ENCODE results near the gene CHL1. TPM values are rescaled to one million over a fixed set of nuclear protein-coding genes. Genes with fewer than 3 reads are reported as not detected.
A peak's percentile ranks its signal among the peaks of the same experiment; 100 is the strongest.

The CHL1 gene
- not detected for total RNA-seq

DNA sequence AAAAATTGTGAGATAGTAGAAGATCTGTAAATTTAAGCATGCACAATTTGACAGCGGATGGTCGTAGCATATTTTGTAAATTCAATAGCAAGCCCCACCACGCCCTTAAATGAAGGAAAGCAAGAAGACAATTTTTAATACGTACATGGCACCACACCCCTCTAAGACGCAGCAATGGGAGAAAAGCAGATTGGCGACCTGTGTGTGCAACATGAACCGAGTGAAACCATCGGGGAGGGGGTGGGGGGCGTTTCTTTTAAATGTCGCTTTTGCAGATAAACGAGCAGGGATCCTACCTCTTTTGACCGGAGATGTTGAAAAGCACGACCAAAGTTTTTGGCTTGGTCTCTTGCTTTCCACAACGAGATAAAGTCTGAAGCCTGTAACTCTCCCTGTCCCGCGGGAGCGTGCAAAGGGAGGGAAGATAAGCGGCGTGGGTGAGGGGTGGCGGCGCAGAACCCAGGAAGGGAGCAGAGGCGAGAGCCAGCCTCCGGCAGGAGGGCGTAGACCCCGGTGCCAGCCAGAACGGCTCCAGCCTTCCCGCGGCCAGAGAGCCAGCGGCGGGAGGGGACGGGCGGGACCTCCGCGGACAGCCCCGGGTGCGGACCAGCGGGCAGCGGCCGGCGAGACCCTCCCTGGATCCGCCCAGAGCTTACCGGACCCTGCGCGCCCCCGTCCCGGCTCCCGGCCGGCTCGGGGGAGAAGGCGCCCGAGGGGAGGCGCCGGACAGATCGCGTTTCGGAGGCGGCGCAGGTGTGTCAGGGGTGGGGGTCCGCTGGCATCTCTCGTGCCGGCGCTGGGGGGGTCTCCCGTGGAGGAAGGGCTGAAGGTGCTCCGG is at the start of gene CHL1:
TSS of gene CHL1 (plus strand) at position 453 of the 838 bp plus-strand sequence. CDS start 123,014 bp downstream, outside the sequence.
- peak within 1 kb of the TSS; percentile 65 for H3K27ac Mint-ChIP-seq
- H3K36me3 Mint-ChIP-seq, result peaks cover 3% of the 10 kb centered on the region
- peaks cover 3% of the 10 kb centered on the region for H3K4me1 Mint-ChIP-seq
- no peak for ATAC-seq
- peaks cover 9% of the 10 kb centered on the region for H3K27me3 Mint-ChIP-seq
- DNase-seq, result no peak
- peaks cover 2% of the 10 kb centered on the region for H3K9me3 Mint-ChIP-seq (ENCODE audit: low read depth)
- peak within 1 kb of the TSS; percentile 19 for H3K4me3 Mint-ChIP-seq
- CTCF ChIA-PET, result no interaction called here

DNA sequence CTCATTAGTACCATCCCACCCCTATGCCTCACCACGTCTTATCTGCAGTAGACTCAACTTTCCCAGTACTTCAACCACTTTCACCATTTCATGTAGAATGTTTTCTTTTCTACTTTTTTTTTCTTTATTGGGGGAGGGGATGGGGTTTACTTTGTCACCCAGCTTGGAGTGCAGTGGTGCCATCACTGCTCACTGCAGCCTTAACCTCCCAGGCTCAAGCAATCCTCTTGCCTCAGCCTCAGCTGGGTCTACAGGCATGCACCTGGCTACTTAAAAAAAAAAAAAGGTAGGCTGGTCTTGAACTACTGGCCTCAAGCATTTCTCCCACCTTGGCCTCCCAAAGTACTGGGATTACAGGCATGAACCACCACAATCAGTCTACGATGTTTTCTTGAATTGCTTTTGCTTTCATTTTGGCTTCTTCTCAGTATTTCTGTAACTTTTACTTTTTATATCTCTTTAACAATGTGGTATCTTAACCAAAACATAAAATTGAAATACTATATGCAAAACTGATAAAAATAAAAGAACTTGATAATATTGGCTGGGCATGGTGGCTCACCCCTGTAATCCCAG is 44.9 kb upstream of the CHL1 start:
- H3K4me1 Mint-ChIP-seq, result no peaks in the 10 kb centered on the region
- H3K4me3 Mint-ChIP-seq, result no peak overlapping the region
- CTCF ChIA-PET, result no interaction called here

DNA sequence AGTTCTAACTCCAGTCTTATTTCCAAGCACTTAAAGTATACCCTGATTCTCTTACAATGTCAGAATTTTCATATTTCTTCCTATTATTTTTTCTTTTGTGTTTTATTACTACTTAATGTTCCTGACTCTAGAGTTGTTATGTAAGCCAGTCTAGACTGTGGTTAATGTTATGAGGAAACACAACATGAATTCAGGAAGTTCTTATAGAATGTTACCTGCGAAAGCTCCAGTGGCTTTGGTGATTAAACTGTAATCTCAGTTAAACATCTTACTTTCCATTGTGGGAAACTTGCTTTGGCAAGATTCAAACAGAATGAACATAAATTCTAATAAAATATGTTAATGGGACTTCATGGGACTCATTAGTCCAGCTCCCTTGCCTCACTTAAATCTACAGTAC is 36.6 kb upstream of the CHL1 start:
- Mint-ChIP-seq H3K27me3 (no peaks in the 10 kb centered on the region), H3K27ac (no peak overlapping the region), H3K4me1 (no peaks in the 10 kb centered on the region), H3K9me3 (ENCODE audit: low read depth) (peaks cover 2% of the 10 kb centered on the region), H3K4me3 (no peak overlapping the region), H3K36me3 (no peaks in the 10 kb centered on the region)
- CTCF ChIA-PET, result no interaction called here
- ATAC-seq (no peak), DNase-seq (no peak)

More for the DNA sequence above, 44.9 kb upstream of the CHL1 start:
- Mint-ChIP-seq H3K27ac (no peak overlapping the region), H3K27me3 (no peaks in the 10 kb centered on the region), H3K36me3 (no peaks in the 10 kb centered on the region), H3K9me3 (ENCODE audit: low read depth) (no peaks in the 10 kb centered on the region)
- no peak for ATAC-seq
- DNase-seq, result no peak

DNA sequence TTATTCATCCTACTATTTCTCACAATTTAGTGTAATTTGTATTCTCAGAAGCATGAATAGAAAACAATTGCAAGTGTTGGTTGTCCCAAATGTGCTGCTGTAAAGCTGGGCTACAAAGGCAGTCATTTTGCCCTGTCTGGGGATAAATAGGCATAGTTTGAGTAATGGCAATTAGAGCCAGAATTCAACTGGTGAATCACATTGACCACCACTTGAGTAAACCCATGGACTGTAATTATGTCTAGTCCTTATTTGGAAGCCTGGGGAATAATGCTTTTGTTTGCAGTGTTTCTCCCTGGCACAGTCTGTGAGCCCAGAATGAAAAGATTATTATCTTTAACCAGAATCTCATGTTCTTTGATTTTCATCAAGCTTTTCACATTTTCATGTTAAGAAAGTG is 30.5 kb upstream of the CHL1 start:
- H3K4me1 Mint-ChIP-seq, result no peaks in the 10 kb centered on the region
- CTCF ChIA-PET, result no interaction called here
- peaks cover 2% of the 10 kb centered on the region for H3K9me3 Mint-ChIP-seq (ENCODE audit: low read depth)
- no peak overlapping the region for H3K27ac Mint-ChIP-seq
- H3K4me3 Mint-ChIP-seq, result no peak overlapping the region
- no peak for ATAC-seq
- H3K36me3 Mint-ChIP-seq, result no peaks in the 10 kb centered on the region
- no peaks in the 10 kb centered on the region for H3K27me3 Mint-ChIP-seq
- DNase-seq, result no peak

- H3K9me3 Mint-ChIP-seq (ENCODE audit: low read depth), result peaks cover 2% of the 10 kb centered on the region
- H3K4me3 Mint-ChIP-seq, result no peak overlapping the region
- CTCF ChIA-PET, result no interaction called here
- ATAC-seq, result no peak
- no peak for DNase-seq
- H3K27ac Mint-ChIP-seq, result no peak overlapping the region
- no peaks in the 10 kb centered on the region for H3K36me3 Mint-ChIP-seq
- no peaks in the 10 kb centered on the region for H3K4me1 Mint-ChIP-seq
- H3K27me3 Mint-ChIP-seq, result no peaks in the 10 kb centered on the region
These were observed 29.8 kb upstream of the CHL1 start for GRCh38 chr3:166799-167198.

DNA sequence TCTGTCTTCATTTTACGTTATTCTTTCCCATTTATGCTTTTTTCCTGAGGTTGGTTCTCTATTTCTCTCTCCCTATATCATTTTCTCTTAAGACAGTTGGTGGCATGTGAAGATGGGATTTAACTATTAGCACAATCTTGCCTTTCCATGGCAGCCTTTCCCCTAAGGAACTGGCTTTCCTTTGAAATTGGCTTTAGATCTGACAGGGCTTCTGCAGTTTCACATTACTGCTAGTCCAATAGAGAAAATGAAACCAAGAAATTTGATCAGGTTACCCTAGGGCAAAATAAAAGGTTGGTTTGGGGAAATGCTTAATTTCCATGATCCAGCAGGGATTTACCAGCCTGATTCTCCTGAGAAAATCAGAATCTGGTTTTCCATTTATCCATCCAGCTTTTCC is 22.7 kb upstream of the CHL1 start:
- no peak overlapping the region for H3K27ac Mint-ChIP-seq
- ATAC-seq (no peak), DNase-seq (no peak)
- CTCF ChIA-PET, result no interaction called here
- no peaks in the 10 kb centered on the region for H3K36me3 Mint-ChIP-seq
- H3K27me3 Mint-ChIP-seq, result no peaks in the 10 kb centered on the region
- H3K4me3 Mint-ChIP-seq, result no peak overlapping the region
- no peaks in the 10 kb centered on the region for H3K4me1 Mint-ChIP-seq
- H3K9me3 Mint-ChIP-seq (ENCODE audit: low read depth), result no peaks in the 10 kb centered on the region

DNA sequence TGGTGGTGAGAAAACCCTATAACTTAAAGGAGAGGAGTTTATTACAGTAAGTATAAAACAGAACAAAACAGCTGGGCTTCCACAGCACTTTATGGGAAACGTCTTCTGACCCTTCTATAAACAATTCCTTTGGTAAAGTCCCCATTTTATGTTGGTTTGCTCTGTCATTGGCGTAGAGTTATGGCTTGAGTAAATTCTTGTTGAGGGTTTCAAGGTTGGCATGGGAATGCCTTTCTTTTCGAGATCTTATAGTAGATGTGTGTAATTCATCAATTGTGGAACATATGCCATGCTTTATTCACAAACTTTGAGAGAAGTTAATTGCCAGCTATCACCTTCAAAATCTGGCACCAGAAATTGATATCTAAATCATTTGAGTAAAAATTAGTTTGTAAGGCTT is 11.6 kb upstream of the CHL1 start:
- Mint-ChIP-seq H3K27ac (no peak overlapping the region), H3K36me3 (no peaks in the 10 kb centered on the region), H3K4me3 (no peak overlapping the region), H3K9me3 (ENCODE audit: low read depth) (no peaks in the 10 kb centered on the region), H3K4me1 (no peaks in the 10 kb centered on the region), H3K27me3 (no peaks in the 10 kb centered on the region)
- ATAC-seq (no peak), DNase-seq (no peak)
- CTCF ChIA-PET, result no interaction called here

- Mint-ChIP-seq H3K27me3 (peaks cover 6% of the 10 kb centered on the region), H3K36me3 (peaks cover 3% of the 10 kb centered on the region), H3K9me3 (ENCODE audit: low read depth) (peaks cover 2% of the 10 kb centered on the region), H3K4me3 (no peak overlapping the region), H3K27ac (no peak overlapping the region), H3K4me1 (peaks cover 3% of the 10 kb centered on the region)
- CTCF ChIA-PET, result no interaction called here
- ATAC-seq (no peak), DNase-seq (no peak)
These were observed 4.2 kb upstream of the CHL1 start for GRCh38 chr3:192215-192929.

- peaks cover 2% of the 10 kb centered on the region for H3K9me3 Mint-ChIP-seq (ENCODE audit: low read depth)
- peaks cover 3% of the 10 kb centered on the region for H3K4me1 Mint-ChIP-seq
- H3K27me3 Mint-ChIP-seq, result peaks cover 7% of the 10 kb centered on the region
- CTCF ChIA-PET, result no interaction called here
- no peak for ATAC-seq
- no peak for DNase-seq
- H3K4me3 Mint-ChIP-seq, result no peak overlapping the region
- H3K27ac Mint-ChIP-seq, result no peak overlapping the region
- peaks cover 3% of the 10 kb centered on the region for H3K36me3 Mint-ChIP-seq
These were observed 2.6 kb upstream of the CHL1 start for GRCh38 chr3:194001-194400.

GRCh38 chr3:194421-194820 is 2.1 kb upstream of the CHL1 start:
- H3K9me3 Mint-ChIP-seq (ENCODE audit: low read depth), result peaks cover 2% of the 10 kb centered on the region
- ATAC-seq, result no peak
- H3K4me3 Mint-ChIP-seq, result no peak overlapping the region
- peaks cover 3% of the 10 kb centered on the region for H3K36me3 Mint-ChIP-seq
- no peak for DNase-seq
- peaks cover 3% of the 10 kb centered on the region for H3K4me1 Mint-ChIP-seq
- H3K27ac Mint-ChIP-seq, result no peak overlapping the region
- CTCF ChIA-PET, result no interaction called here
- H3K27me3 Mint-ChIP-seq, result peaks cover 9% of the 10 kb centered on the region

GRCh38 chr3:195666-196065 is 897 bp upstream of the CHL1 start:
- DNase-seq, result no peak
- ATAC-seq, result no peak
- Mint-ChIP-seq H3K27ac (no peak overlapping the region), H3K9me3 (ENCODE audit: low read depth) (peaks cover 2% of the 10 kb centered on the region), H3K27me3 (peaks cover 9% of the 10 kb centered on the region), H3K4me1 (peaks cover 3% of the 10 kb centered on the region), H3K36me3 (peaks cover 3% of the 10 kb centered on the region), H3K4me3 (no peak overlapping the region)
- CTCF ChIA-PET, result no interaction called here

- H3K9me3 Mint-ChIP-seq (ENCODE audit: low read depth), result peaks cover 2% of the 10 kb centered on the region
- H3K36me3 Mint-ChIP-seq, result peaks cover 3% of the 10 kb centered on the region
- H3K27ac Mint-ChIP-seq, result no peak overlapping the region
- CTCF ChIA-PET, result no interaction called here
- ATAC-seq (no peak), DNase-seq (no peak)
- H3K27me3 Mint-ChIP-seq, result peaks cover 9% of the 10 kb centered on the region
- no peak overlapping the region for H3K4me3 Mint-ChIP-seq
- peaks cover 3% of the 10 kb centered on the region for H3K4me1 Mint-ChIP-seq
These were observed 725 bp downstream of the CHL1 start for GRCh38 chr3:197149-197827.

DNA sequence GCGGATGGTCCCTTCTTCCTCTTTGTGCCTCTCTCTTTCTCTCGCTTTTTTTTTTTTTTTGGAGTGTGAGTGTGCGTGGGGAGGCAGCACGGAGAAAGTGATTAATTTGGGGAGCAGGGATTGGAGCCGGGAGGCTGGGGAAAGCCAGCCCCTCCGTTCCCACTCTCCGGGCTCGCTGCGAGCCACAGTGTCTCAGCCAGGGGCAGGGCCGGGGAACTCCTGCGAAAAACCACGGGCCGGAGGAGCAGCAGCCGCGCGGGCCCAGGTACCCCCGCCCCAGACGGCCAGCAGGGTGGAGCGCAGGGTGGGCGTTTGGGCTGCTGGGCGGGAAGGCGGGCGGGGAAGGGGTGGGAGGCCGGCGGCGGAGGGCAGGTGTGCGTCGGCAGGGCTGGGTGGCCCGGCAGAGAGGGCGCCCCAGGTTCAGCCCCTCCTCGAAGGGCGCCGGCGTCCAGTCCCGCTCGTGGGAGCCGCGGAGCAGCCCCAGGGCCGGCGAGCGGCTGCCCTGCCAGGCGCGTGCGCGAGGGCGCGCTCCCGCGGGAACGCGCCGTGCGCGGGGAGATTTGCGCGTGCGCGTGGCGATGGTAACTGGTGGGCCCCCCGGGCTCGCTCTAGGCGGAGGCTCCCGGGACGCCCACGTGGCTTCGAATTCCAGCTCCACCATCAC is 1.4 kb downstream of the CHL1 start:
- Mint-ChIP-seq H3K27ac (no peak overlapping the region), H3K4me1 (peaks cover 3% of the 10 kb centered on the region), H3K9me3 (ENCODE audit: low read depth) (peaks cover 2% of the 10 kb centered on the region), H3K4me3 (no peak overlapping the region), H3K27me3 (peaks cover 9% of the 10 kb centered on the region), H3K36me3 (peaks cover 3% of the 10 kb centered on the region)
- DNase-seq (no peak), ATAC-seq (no peak)
- CTCF ChIA-PET, result no interaction called here
